SK-N-MC (cell line): Measurements from ENCODE around the gene RBM19.

Experiments
- EZH2 ChIP-seq: fragments of 200-600 bp; sonication (generic); IDR thresholded peaks from one replicate; pipeline ENCODE4 v1.6.1; 2017; ENCODE audit warnings: antibody characterized with exemption
- FOXP2 ChIP-seq: optimal IDR thresholded peaks from 2 replicates; pipeline ENCODE3; 2011; ENCODE audit warnings: mild to moderate bottlenecking, moderate library complexity; ENCODE audit not compliant: insufficient read depth; ENCODE audit errors: extremely low read length, control extremely low read depth
- POLR2AphosphoS5 ChIP-seq: IDR thresholded peaks from 2 replicates; pipeline ENCODE4 v1.6.1; 2012; ENCODE audit warnings: mild to moderate bottlenecking, low read depth, low read length, borderline replicate concordance

DNA sequence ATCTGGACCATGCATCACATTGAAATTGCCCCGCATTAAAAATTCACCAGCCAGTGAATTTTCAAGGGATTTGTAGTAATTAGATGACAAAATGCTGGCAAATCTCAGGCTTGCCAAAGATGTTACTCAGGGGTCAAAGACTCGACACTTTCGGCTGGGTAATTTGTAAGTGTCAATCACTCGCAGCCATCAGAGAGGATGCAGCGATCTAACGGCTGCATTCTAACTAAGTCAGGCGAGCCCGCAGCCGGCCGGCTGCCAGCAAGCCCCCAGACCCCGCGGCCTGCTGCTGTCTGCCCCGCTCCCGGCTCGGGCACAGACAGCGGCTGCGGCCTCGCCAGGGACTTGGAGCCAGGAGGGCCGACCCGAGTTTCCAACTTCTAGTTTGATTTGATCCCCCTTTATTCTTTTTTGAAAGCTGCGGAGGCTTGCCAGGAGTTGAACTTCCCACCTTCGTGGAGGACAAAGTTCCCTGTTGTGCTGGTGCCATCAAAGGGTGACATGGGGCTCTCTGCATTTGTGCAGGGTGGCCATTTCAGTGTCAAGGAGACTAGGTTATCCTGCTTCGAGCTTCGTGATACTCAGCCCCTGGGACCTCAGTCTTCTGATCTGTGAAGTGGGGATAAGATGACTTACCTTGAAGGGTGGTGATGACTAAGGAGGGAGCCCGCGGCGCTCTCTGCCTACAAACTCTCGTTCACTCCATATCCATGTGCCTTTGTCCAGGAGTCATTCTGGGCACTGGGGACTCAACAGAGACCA lies 169.9 kb downstream of the RBM19 start:
- TF ChIP-seq POLR2AphosphoS5 (no peak), EZH2 (no peak), FOXP2 (no peak)
